PFSK-1 (cell line): ENCODE measurements around the gene HDAC11.

ENCODE experiments used
- FOXP2 ChIP-seq: optimal IDR thresholded peaks from 2 replicates; pipeline ENCODE3; 2011; ENCODE audit warnings: borderline replicate concordance, control low read depth, inconsistent platforms; ENCODE audit not compliant: insufficient read depth; ENCODE audit errors: extremely low read length, extremely low read depth
- POLR2AphosphoS5 ChIP-seq: IDR thresholded peaks from 2 replicates; pipeline ENCODE4 v1.6.1; 2012; ENCODE audit warnings: low read depth, mild to moderate bottlenecking, control low read depth, low read length, moderate library complexity
- SIN3A ChIP-seq: IDR thresholded peaks from 2 replicates; pipeline ENCODE4 v1.6.1; 2012; ENCODE audit warnings: mild to moderate bottlenecking, low read length, moderate library complexity, borderline replicate concordance; ENCODE audit not compliant: insufficient read depth
- TAF1 ChIP-seq: IDR thresholded peaks from 2 replicates; pipeline ENCODE4 v1.6.1; 2012; ENCODE audit warnings: low read length, control low read depth, borderline replicate concordance; ENCODE audit not compliant: insufficient read depth
- TF ChIP-seq, protein P1 (sequence below), 2 experiments: IDR thresholded peaks; 2 replicates each; pipeline versions ENCODE4 v1.6.1 to v1.8.0; 2011 to 2012; ENCODE audit warnings: low read depth in 2 of 2, low read length in 2 of 2, control low read depth in 1 of 2, inconsistent platforms in 1 of 2, mild to moderate bottlenecking in 1 of 2, moderate library complexity in 1 of 2; ENCODE audit not compliant: insufficient read depth in 1 of 2

DNA sequence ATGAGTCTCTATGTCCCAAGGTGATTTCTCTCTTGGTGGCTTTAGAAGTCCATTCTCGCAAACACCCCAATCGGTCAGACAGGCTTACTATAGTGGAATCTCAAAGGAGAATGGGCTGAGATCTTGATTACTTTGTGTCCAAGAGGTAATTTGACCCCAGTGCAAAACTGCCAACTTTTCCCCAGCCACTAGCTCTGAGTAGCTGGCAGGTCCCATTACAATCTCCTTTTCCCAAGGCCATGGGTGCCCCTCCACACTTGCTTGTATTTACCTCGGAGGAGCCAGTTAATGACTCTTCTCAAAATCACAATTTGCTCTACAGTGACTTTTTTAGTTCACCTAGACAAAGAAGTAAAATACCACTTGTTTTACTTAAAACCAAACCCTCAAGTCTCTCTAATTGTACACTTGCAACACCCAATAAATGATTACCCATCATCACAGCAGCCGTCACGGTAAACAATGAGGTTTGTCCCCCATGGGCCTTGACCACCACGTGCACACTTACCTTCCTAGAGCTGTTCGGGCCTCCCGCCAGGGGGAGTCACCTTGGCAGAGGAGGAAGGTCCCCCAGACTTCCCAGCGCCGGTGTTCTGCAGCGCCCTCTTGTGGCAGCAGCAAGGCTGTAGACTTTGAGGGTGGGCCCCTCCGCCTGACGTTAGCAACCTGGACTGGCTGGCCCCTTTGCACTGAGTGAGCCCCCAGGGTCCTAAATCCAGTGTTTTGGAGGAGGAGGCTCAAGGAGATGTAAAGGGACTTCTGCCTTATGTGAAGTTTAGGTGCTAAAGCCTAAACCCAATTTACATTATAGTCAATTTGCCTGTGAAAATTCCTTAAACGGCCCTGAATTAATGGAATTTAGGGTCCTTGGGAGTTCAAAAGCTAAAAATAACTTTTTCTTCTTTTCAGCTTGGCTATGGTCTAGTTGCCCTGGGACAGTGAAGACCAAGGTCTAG lies 18.7 kb upstream of the HDAC11 start:
- TF ChIP-seq POLR2AphosphoS5 (no peak), TAF1 (no peak), SIN3A (no peak), FOXP2 (no peak)
- TF ChIP-seq, protein P1, sequence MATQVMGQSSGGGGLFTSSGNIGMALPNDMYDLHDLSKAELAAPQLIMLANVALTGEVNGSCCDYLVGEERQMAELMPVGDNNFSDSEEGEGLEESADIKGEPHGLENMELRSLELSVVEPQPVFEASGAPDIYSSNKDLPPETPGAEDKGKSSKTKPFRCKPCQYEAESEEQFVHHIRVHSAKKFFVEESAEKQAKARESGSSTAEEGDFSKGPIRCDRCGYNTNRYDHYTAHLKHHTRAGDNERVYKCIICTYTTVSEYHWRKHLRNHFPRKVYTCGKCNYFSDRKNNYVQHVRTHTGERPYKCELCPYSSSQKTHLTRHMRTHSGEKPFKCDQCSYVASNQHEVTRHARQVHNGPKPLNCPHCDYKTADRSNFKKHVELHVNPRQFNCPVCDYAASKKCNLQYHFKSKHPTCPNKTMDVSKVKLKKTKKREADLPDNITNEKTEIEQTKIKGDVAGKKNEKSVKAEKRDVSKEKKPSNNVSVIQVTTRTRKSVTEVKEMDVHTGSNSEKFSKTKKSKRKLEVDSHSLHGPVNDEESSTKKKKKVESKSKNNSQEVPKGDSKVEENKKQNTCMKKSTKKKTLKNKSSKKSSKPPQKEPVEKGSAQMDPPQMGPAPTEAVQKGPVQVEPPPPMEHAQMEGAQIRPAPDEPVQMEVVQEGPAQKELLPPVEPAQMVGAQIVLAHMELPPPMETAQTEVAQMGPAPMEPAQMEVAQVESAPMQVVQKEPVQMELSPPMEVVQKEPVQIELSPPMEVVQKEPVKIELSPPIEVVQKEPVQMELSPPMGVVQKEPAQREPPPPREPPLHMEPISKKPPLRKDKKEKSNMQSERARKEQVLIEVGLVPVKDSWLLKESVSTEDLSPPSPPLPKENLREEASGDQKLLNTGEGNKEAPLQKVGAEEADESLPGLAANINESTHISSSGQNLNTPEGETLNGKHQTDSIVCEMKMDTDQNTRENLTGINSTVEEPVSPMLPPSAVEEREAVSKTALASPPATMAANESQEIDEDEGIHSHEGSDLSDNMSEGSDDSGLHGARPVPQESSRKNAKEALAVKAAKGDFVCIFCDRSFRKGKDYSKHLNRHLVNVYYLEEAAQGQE (IDR thresholded peaks at IDR 0.05; ENCODE audit: insufficient read depth in 1 of 2, low read depth in 2 of 2, low read length in 2 of 2): no peak
